RWPE2 (cell line): ENCODE measurements around the gene ILDR1.

Source experiments
- ATAC-seq: fragments of 200-7000 bp; cut with Tn5 transposase; 3 replicates; pipeline ENCODE4 v1.9.1; 2021; ENCODE audit warnings: low read depth
- DNase-seq: peaks from one replicate; pipeline ENCODE4 v3.0.0-alpha.2; 2020; ENCODE audit warnings: low spot score
- H3K27ac ChIP-seq: fragments of 450-650 bp; 2 replicates; pipeline ENCODE4 v1.5.1; 2017; ENCODE audit warnings: mild to moderate bottlenecking; ENCODE audit not compliant: poor library complexity, severe bottlenecking
- H3K27me3 ChIP-seq: fragments of 250-450 bp; sonication (Bioruptor Pico); 2 replicates; pipeline ENCODE4 v1.5.1; 2021; ENCODE audit warnings: mild to moderate bottlenecking, moderate library complexity; ENCODE audit not compliant: insufficient read depth, poor library complexity, severe bottlenecking
- H3K36me3 ChIP-seq: fragments of 250-450 bp; sonication (Bioruptor Pico); 2 replicates; pipeline ENCODE4 v1.5.1; 2020; ENCODE audit warnings: low read depth, mild to moderate bottlenecking, moderate library complexity
- H3K4me1 ChIP-seq: fragments of 250-450 bp; sonication (Bioruptor Pico); 2 replicates; pipeline ENCODE4 v1.5.1; 2021; ENCODE audit warnings: mild to moderate bottlenecking, moderate library complexity; ENCODE audit not compliant: insufficient read depth, poor library complexity, severe bottlenecking
- H3K4me3 ChIP-seq: fragments of 250-450 bp; sonication (Bioruptor Pico); 2 replicates; pipeline ENCODE4 v1.5.1; 2021; ENCODE audit warnings: mild to moderate bottlenecking, moderate library complexity; ENCODE audit not compliant: severe bottlenecking
- H3K9me3 ChIP-seq: fragments of 250-450 bp; sonication (Bioruptor Pico); 2 replicates; pipeline ENCODE4 v1.5.1; 2021; ENCODE audit warnings: mild to moderate bottlenecking, moderate library complexity; ENCODE audit not compliant: severe bottlenecking
- CTCF ChIP-seq: fragments of 450-650 bp; IDR thresholded peaks from one replicate; pipeline ENCODE4 v1.5.1; 2017; ENCODE audit warnings: mild to moderate bottlenecking, moderate library complexity; ENCODE audit not compliant: poor library complexity, severe bottlenecking

The ILDR1 gene

GRCh38 chr3:122064326-122064725, 42.3 kb upstream of the ILDR1 start:
- H3K27me3 ChIP-seq = no peaks in the 10 kb centered on the region
- H3K4me3 ChIP-seq = no peak overlapping the region
- H3K4me1 ChIP-seq = no peaks in the 10 kb centered on the region
- no peak overlapping the region for H3K27ac ChIP-seq
- H3K9me3 ChIP-seq = no peaks in the 10 kb centered on the region
- no peaks in the 10 kb centered on the region for H3K36me3 ChIP-seq
- TF ChIP-seq CTCF = no peak
- DNase-seq (no peak), ATAC-seq (no peak)

- Histone ChIP-seq H3K4me1 (no peaks in the 10 kb centered on the region), H3K36me3 (no peaks in the 10 kb centered on the region), H3K4me3 (no peak overlapping the region), H3K27me3 (no peaks in the 10 kb centered on the region), H3K27ac (no peak overlapping the region), H3K9me3 (no peaks in the 10 kb centered on the region)
- no peak for DNase-seq
- no peak for TF ChIP-seq CTCF
- no peak for ATAC-seq
Observed at GRCh38 chr3:122063908-122064307, 41.9 kb upstream of the ILDR1 start.

- H3K27ac ChIP-seq = no peak overlapping the region
- H3K4me3 ChIP-seq = no peak overlapping the region
- no peak for ATAC-seq
Observed at GRCh38 chr3:122060040-122060698, 38.1 kb upstream of the ILDR1 start.

GRCh38 chr3:122058294-122058693, 36.2 kb upstream of the ILDR1 start:
- no peaks in the 10 kb centered on the region for H3K27me3 ChIP-seq
- no peak for TF ChIP-seq CTCF
- H3K4me3 ChIP-seq = no peak overlapping the region
- H3K27ac ChIP-seq = no peak overlapping the region
- no peak for ATAC-seq
- H3K4me1 ChIP-seq = no peaks in the 10 kb centered on the region
- DNase-seq = no peak
- H3K36me3 ChIP-seq = no peaks in the 10 kb centered on the region
- H3K9me3 ChIP-seq = no peaks in the 10 kb centered on the region

More at GRCh38 chr3:122060040-122060698, 38.1 kb upstream of the ILDR1 start:
- no peaks in the 10 kb centered on the region for H3K4me1 ChIP-seq
- H3K36me3 ChIP-seq = no peaks in the 10 kb centered on the region
- no peak for TF ChIP-seq CTCF
- H3K9me3 ChIP-seq = no peaks in the 10 kb centered on the region
- no peak for DNase-seq
- H3K27me3 ChIP-seq = no peaks in the 10 kb centered on the region

- Histone ChIP-seq H3K36me3 (no peaks in the 10 kb centered on the region), H3K27ac (no peak overlapping the region), H3K9me3 (no peaks in the 10 kb centered on the region), H3K4me1 (no peaks in the 10 kb centered on the region), H3K27me3 (no peaks in the 10 kb centered on the region), H3K4me3 (no peak overlapping the region)
- DNase-seq (no peak), ATAC-seq (no peak)
- no peak for TF ChIP-seq CTCF
Observed at GRCh38 chr3:122057671-122058070, 35.6 kb upstream of the ILDR1 start.
